Esophagus (tissue), 2 donors: ENCODE results near the gene LRRC4C. TPM values are rescaled to one million over a fixed set of nuclear protein-coding genes. Genes with fewer than 3 reads are reported as not detected.

Source experiments
- H3K27ac ChIP-seq, 2 donors: one replicate each; pipeline ENCODE4 v1.5.1; 2013; ENCODE audit warnings: low read depth in 2 of 2, mild to moderate bottlenecking in 2 of 2, inconsistent platforms in 1 of 2, low read length in 1 of 2, moderate library complexity in 1 of 2
- H3K27me3 ChIP-seq, 2 donors: one replicate each; pipeline ENCODE4 v1.6.1; 2013; ENCODE audit warnings: low read length in 2 of 2, control low read depth in 1 of 2, mild to moderate bottlenecking in 1 of 2; ENCODE audit not compliant: insufficient read depth in 2 of 2, control insufficient read depth in 1 of 2
- H3K36me3 ChIP-seq, 2 donors: one replicate each; pipeline ENCODE4 v1.6.1; 2013; ENCODE audit warnings: low read length in 1 of 2; ENCODE audit not compliant: control insufficient read depth in 2 of 2, insufficient read depth in 2 of 2
- H3K4me1 ChIP-seq, 2 donors: one replicate each; pipeline ENCODE4 v1.6.1; 2013; ENCODE audit warnings: low read length in 1 of 2; ENCODE audit not compliant: control insufficient read depth in 2 of 2, insufficient read depth in 2 of 2
- H3K4me3 ChIP-seq, 2 donors: one replicate each; pipeline ENCODE4 v1.5.1; 2013; ENCODE audit warnings: low read length in 2 of 2, mild to moderate bottlenecking in 2 of 2, low read depth in 1 of 2, moderate library complexity in 1 of 2
- H3K9me3 ChIP-seq, 2 donors: one replicate each; pipeline ENCODE4 v1.6.1; 2013; ENCODE audit warnings: mild to moderate bottlenecking in 2 of 2, low read depth in 1 of 2, low read length in 1 of 2, moderate library complexity in 1 of 2; ENCODE audit not compliant: control insufficient read depth in 2 of 2, insufficient read depth in 1 of 2
- WGBS, 2 donors: extraction: QIAGEN DNeasy Blood & Tissue Kit; methylation state at CpG; one replicate each; pipeline ENCODE4 v1.1.7; 2013; 5-methylcytosine and 5-hydroxymethylcytosine counted together
- polyA plus RNA-seq, 2 donors: library from polyadenylated mRNA; stranded (reverse); fragments of 200-250 nt; gene quantifications; one replicate each; pipeline ENCODE4 v1.2.3, GENCODE V29; 2013
- donor health status: healthy with polysubstance abuse.
- donor health status: Bipolar disorder and iron deficiency.

LRRC4C gene
- polyA plus RNA-seq, 2 donors = 0.04 to 0.12 TPM

- H3K27ac ChIP-seq = no peak overlapping the region
- no peaks in the 10 kb centered on the region for H3K27me3 ChIP-seq
- H3K4me1 ChIP-seq = no peaks in the 10 kb centered on the region
- WGBS, 2 donors = 20 to 24% methylated on average over 4 of the region's 4 CpGs
- H3K36me3 ChIP-seq = no peaks in the 10 kb centered on the region
- H3K9me3 ChIP-seq = no peaks in the 10 kb centered on the region
- H3K4me3 ChIP-seq = no peak overlapping the region
Observed at GRCh38 chr11:41400124-41400523, 59.3 kb downstream of the LRRC4C start.

DNA sequence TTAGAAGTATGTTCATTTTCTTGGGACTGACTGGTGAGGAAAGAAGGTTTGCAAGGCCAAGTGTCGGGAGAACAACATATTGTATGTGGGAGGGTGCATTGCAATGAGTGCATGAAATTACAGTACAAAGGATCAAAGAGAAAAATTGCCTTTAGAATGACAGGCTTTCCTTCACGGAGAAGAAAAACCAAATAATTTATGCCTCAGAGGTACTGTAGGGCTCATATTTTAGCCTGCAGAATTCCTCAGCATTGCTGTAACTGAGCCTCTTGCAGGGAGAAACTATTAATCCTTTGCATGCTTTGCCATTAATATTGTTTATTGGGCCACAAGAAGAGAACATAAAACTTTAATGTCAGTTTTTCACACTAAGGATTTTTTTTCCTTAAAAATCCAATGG lies 60.1 kb downstream of the LRRC4C start:
- 33 to 51% methylated on average over 2 of the region's 2 CpGs for WGBS, 2 donors
- H3K4me1 ChIP-seq = no peaks in the 10 kb centered on the region

DNA sequence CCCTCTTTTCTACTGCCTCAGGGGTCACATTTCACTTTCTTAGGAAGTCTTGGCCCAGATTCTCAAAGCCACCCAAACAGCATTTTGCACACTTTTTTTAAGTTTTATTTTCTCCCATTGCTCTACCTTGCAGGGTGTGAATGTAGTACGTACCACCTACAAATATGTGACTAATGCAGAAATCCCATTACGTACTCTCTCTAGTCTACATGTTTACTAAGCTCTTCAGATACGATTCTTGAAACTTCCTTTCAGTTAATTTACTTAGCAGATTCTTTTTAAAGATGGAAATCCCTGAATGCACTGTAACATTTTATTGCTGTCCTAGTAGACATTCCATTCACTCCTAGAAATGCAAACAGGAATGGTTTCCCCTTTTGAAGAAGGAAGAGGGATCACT lies 61.3 kb downstream of the LRRC4C start:
- Histone ChIP-seq H3K27ac (no peak overlapping the region), H3K4me3 (no peak overlapping the region), H3K27me3 (no peaks in the 10 kb centered on the region), H3K36me3 (no peaks in the 10 kb centered on the region), H3K4me1 (no peaks in the 10 kb centered on the region), H3K9me3 (no peaks in the 10 kb centered on the region)
- WGBS, 2 donors = 59 to 77% methylated on average over 3 of the region's 3 CpGs

More for the DNA sequence above, 60.1 kb downstream of the LRRC4C start:
- Histone ChIP-seq H3K4me3 (no peak overlapping the region), H3K36me3 (no peaks in the 10 kb centered on the region), H3K27me3 (no peaks in the 10 kb centered on the region), H3K27ac (no peak overlapping the region), H3K9me3 (no peaks in the 10 kb centered on the region)

DNA sequence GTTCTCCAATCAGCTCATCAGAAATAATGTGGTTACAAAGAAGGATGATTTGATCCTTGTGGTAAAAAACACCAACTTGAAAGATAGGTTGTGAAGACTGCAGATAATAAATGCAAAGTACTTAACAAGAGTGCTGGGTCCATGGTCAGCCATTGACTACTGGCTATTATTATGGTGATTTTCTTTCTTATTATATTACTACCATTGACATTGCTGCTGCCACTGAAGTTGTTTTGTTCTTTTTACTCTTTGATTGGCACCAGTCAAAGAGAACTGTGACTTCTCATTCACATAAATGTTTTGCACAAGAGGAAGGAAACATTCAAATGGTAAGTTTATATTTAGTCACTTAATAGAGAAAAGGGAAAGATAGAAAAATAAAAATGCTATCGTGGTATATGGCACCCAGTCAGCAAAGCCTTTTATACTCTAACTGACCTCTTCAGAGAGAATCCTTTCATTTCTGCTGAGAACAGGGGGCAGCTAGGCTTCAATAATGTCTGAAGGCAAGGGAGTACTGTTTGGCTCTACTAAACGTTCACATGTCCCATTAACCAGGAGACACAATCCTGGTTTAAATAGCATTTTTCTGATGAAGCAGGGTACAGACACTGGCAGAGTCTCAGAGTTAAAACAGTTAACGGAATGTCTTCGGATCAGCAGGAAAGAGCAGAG lies 64.8 kb downstream of the LRRC4C start:
- no peaks in the 10 kb centered on the region for H3K36me3 ChIP-seq
- 57 to 68% methylated on average over 4 of the region's 4 CpGs for WGBS, 2 donors
- H3K27ac ChIP-seq = no peak overlapping the region
- H3K27me3 ChIP-seq = no peaks in the 10 kb centered on the region
- no peaks in the 10 kb centered on the region for H3K9me3 ChIP-seq
- H3K4me1 ChIP-seq = no peaks in the 10 kb centered on the region
- no peak overlapping the region for H3K4me3 ChIP-seq

GRCh38 chr11:41392596-41392995 lies 66.9 kb downstream of the LRRC4C start:
- Histone ChIP-seq H3K4me1 (no peaks in the 10 kb centered on the region), H3K27ac (no peak overlapping the region), H3K36me3 (no peaks in the 10 kb centered on the region)

GRCh38 chr11:41389623-41390130 lies 69.8 kb downstream of the LRRC4C start:
- WGBS, 2 donors = 85 to 92% methylated on average over 3 of the region's 3 CpGs
- H3K27me3 ChIP-seq = no peaks in the 10 kb centered on the region
- no peaks in the 10 kb centered on the region for H3K9me3 ChIP-seq
- H3K4me3 ChIP-seq = no peak overlapping the region
- H3K4me1 ChIP-seq = no peaks in the 10 kb centered on the region
- H3K27ac ChIP-seq = no peak overlapping the region
- no peaks in the 10 kb centered on the region for H3K36me3 ChIP-seq

More at GRCh38 chr11:41392596-41392995, 66.9 kb downstream of the LRRC4C start:
- Histone ChIP-seq H3K9me3 (no peaks in the 10 kb centered on the region), H3K27me3 (no peaks in the 10 kb centered on the region), H3K4me3 (no peak overlapping the region)

DNA sequence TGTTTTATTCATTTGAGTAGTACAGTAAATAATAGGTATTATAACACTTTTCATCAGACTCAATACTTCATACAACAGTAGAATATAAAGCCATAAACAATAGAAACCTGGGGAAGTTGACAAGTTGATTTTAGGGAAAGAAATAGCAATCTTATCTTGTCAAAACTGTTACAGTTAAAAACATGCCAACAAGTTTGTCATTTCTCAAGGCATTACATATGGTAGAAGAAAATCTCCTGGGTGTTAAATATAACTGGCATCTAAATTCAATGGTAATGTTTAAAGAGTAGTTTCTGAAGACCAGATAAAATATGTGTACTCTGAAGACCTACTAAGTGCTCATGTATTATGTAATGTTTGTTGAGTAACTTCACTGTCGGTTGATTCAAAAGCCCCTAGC lies 75.1 kb downstream of the LRRC4C start:
- H3K4me1 ChIP-seq = no peaks in the 10 kb centered on the region
- no peak overlapping the region for H3K27ac ChIP-seq
- WGBS, 2 donors = 87 to 88% methylated on average over 1 of the region's 1 CpG
- no peaks in the 10 kb centered on the region for H3K27me3 ChIP-seq
- H3K36me3 ChIP-seq = no peaks in the 10 kb centered on the region
- no peaks in the 10 kb centered on the region for H3K9me3 ChIP-seq
- H3K4me3 ChIP-seq = no peak overlapping the region

- no peak overlapping the region for H3K4me3 ChIP-seq
- H3K27ac ChIP-seq = no peak overlapping the region
- no peaks in the 10 kb centered on the region for H3K9me3 ChIP-seq
- 85 to 89% methylated on average over 3 of the region's 3 CpGs for WGBS, 2 donors
- no peaks in the 10 kb centered on the region for H3K4me1 ChIP-seq
- no peaks in the 10 kb centered on the region for H3K36me3 ChIP-seq
- H3K27me3 ChIP-seq = no peaks in the 10 kb centered on the region
Observed at GRCh38 chr11:41383768-41384167, 75.7 kb downstream of the LRRC4C start.

DNA sequence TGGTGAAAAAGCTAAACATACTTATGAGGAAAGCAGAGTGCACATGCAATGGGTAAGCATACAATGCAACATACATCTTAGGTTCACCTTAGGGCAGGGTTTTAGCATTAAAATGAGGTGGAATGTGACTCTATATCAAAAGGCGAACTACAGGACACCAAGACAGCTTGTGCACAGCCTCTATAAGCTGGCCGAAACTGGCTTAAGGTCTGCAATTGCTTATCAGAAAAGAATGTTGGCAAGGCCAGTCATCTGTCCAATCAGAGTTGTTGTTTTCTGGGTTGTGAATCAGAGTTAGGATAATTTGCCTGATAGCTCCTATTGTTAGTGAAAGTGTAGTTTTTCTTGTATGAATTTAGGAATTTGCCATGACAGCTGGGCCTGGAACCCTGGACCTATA lies 76.5 kb downstream of the LRRC4C start:
- H3K4me1 ChIP-seq = no peaks in the 10 kb centered on the region
- H3K9me3 ChIP-seq = no peaks in the 10 kb centered on the region
- WGBS, 2 donors = 72 to 74% methylated on average over 2 of the region's 2 CpGs
- H3K4me3 ChIP-seq = no peak overlapping the region
- no peak overlapping the region for H3K27ac ChIP-seq
- no peaks in the 10 kb centered on the region for H3K27me3 ChIP-seq
- no peaks in the 10 kb centered on the region for H3K36me3 ChIP-seq

- Histone ChIP-seq H3K36me3 (no peaks in the 10 kb centered on the region), H3K27ac (no peak overlapping the region), H3K27me3 (no peaks in the 10 kb centered on the region), H3K9me3 (no peaks in the 10 kb centered on the region), H3K4me1 (no peaks in the 10 kb centered on the region), H3K4me3 (no peak overlapping the region)
Observed at GRCh38 chr11:41379084-41379483, 80.4 kb downstream of the LRRC4C start.
